ENCODE results near the gene BCL11A.

The BCL11A gene

DNA sequence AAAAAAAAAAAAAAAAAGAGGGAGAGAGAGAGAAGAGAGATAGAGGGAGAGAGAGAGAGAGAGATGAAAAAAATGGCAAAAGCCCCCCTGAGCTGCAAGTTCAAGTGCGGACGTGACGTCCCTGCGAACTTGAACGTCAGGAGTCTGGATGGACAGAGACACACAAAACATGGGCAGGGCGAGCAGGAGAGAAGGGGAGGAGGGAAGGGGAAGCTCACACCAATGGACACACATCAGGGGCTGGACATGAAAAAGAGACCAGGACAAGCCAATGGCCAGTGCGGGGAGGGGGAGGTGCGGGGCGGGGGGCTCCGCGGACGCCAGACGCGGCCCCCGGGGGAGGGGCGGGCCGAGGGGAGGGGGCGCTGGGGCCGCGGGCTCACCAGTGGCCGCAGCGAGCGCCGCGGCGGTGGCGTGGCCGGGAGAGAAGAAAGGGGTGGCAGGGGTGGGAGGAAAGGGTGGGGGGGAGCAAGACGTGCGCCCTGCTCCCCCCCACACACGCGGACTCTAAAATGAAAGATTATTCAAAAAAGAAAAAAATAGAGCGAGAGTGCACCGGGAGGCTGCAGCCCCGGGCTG is at the start of gene BCL11A:
BCL11A (minus strand) TSS at position 160 of the 579 bp plus-strand sequence. CDS start 384 bp downstream, outside the sequence.
- no peak for DNase-seq

DNA sequence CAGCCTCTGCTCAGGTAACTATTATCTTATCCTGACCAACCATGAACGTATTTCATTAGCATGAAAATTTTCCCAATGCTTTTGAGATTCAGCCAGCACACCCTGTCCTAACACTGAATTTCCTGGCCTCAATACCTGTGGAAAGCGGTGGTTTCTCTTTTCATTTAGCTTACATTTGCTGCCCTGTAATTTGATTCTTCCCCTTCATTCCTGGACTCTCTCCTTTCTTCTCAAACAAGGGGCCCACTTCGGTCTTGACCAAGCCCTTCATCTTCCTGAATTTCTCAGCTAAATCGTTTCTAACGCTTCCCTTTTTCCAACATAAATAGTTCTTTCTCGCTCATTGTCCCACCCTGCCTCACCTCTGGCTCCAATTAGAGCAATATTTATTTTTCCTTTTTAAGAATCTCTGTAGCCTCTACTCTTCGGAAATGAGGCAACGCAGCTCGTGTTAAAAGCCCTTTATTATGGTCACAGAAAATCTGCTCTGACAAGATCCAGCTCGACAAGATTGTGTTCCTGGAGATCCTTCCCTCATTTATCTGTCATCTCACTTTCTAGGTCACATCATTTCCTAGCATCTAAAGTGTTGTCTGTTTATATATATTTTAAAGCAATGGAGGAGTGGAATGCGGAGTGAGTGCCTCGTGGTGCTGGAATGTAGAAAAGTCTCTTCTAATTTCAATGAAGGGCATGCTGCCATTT is 49.5 kb upstream of the BCL11A start:
- no peak for DNase-seq

DNA sequence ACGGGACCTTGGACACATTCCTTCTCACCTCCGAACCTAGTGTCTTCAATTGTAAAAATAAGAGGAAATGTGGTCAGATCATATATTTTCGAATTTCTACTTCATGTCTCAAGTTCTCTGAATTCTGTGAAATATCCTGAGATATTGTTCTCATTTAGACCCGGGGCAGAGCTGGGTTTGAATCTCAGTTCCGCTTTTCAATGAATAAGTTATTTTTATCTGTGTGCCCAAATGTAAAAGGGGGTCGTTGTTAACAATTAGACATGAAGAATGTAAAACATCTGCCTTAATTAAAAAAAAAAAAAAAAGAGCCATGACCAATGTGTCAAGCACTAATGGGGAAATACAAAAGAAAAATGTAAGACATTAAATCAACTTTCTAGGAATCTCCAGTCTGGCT is 48.9 kb upstream of the BCL11A start:
- DNase-seq: no peak

- DNase-seq: no peak
Observed at GRCh38 chr2:60598271-60598670, 44.8 kb upstream of the BCL11A start.

DNA sequence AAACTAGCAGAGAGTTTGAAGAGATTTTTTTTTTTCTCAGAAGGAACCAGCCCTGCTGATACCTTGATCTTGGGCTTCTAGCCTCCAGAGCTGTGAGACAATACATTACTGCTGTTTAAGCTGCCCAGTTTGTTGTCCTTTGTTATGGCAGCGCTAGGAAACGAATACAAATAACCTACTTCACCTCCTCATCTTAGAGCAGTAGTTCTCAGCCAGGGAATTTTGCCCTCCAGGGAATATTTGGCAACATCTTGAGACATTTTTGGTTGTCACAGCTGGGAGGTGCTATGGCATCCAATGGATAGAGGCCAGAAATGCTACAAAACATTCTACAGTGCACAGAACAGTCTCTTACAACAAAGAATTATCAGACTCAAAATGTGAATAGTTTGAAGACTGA is 43.9 kb upstream of the BCL11A start:
- no peak for DNase-seq

DNA sequence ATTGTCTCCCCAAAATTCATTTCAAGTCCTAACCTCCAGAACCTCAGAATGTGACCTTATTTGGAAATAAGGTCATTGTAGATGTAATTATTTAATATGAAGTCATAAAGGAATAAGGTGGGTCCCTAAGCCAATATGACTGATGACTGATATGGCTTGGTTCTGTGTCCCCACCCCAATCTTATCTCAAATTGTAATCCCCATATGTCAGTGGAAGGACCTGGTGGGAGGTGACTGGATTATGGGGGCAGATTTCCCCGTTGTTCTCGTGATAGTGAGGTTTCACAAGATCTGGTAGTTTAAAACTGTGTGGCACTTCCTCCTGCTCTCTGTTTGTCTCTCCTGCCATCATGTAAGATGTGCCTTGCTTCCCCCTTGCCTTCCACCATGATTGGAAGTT is 43.0 kb upstream of the BCL11A start:
- DNase-seq: no peak

GRCh38 chr2:60595953-60596352 is 42.5 kb upstream of the BCL11A start:
- DNase-seq: no peak

DNA sequence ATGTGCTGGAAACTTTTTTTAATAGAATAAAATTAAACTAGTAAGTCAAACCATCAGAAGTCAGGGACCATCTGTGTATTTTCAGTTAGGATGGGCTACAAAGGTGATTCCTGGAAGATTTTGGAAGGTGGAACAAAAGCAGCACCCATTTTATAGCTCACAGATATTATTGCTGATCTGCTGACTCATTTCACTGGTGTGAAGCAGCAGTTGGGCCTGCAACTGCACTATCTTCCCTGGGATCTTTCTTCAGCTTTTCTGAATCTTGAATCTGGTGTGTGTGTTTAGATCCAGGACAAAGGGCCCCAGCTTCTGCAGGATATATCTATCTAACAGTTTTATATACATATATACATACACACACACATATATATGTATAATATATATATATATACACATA is 35.6 kb upstream of the BCL11A start:
- DNase-seq: no peak

GRCh38 chr2:60586081-60586480 is 32.6 kb upstream of the BCL11A start:
- DNase-seq: no peak

DNA sequence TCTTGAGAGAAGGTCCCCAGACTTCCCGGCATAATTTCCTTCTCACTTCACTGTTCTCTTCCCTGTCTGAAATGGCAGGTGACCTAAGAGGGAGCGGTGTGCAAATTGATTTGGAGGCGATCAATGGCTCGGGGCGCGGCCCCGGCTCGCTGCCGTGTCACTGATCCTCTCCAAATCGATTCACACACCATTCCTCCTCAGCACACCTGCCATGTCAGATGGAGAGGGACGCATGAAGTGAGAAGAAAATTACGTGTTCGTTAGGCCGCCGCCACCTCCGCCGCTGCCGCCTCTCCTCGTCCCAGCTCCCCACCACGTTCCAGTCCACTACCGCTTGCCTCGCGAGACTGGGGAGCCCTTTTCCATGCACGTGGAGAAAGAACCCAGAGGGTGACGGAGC is 31.8 kb upstream of the BCL11A start:
- no peak for DNase-seq

DNA sequence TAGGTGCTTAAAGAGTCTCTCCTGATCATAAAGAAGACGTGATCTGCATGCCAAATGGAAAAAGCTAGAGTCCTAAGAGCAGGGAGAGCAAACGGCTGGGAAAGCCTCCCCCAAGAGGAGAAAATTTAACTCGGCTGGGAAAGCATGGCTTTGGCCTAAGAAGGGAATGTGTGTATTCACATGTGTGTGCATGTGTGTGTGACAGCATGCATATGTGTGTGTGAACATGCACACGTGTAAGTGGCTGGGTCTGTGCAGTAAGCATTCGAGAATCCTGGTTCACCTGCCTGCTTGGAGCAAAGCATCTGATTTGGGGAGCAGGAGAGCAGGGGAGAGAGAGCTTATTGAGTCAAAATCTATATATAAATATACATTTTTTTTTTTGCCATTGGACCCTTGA is 30.1 kb upstream of the BCL11A start:
- no peak for DNase-seq

DNA sequence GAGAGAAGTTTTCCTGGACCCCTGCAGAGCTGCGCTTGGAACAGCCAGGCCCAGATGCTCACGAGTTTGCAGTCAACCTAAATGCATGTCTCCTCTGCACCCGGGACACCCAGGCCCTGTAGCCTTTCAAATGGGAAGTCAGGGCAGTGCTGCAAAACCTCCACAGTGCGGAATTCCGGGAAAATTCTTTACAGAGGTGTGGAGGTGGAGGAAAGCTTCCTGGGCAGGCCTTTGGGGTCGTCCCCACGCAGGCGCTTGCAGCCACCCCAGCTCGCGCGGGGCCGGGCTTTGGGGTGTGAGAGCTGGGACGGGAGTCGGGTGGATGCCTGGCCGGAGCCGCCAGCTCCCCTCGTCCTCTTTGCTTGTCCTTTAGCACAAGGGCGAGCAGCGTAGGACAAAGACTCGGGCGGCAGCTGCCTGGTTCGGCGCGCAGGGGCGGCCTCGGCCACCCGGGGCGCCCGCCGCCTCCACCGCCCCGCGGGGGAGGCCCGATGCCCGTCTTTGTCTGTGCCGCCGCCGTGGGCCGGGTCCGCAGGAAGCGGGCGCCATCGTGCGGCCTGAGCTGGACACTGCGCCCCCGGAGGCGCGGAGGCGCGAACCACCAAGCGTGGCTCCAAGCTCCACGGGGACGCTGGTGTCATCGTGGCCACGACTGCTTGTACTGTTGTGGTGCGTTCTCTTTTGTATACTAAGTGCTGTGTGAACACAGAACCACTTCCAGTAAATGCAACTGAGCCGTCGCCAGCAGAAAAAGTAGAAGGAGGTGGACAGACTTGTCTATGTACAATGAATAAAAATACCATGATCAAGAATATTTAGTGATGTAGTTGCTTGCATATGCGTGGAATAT is 28.2 kb upstream of the BCL11A start:
- DNase-seq: peak; percentile 82

DNA sequence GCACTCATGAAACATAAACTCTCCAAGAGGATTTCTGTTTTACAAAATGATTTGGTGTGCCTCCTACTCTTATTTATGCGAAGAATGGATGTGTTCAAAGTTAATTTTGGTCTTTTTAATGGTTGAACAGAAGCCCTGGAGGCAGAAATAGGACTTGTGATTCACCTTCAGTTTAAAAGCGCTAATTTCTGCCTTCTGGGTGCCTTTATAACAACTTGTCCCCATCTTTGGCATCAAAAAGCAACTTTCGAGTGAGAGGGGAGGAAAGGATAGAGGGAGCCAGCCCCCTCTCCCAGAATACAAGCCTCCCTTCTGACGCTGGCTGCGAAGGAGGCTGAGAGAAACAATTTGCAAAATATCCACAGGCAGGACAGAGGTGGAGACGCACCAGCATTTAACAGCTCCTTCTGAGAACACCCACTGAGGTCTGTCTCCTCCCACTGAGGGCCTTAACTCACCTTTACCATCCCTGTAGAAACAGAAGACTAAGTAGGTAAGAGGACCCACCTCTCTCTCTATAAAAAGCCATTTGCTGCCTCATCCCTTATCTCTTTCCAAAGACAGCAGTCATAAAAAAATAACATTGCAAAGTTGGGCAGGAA is 24.3 kb upstream of the BCL11A start:
- no peak for DNase-seq

GRCh38 chr2:60573251-60573650 is 19.8 kb upstream of the BCL11A start:
- no peak for DNase-seq

GRCh38 chr2:60570251-60570650 is 16.8 kb upstream of the BCL11A start:
- DNase-seq: no peak

DNA sequence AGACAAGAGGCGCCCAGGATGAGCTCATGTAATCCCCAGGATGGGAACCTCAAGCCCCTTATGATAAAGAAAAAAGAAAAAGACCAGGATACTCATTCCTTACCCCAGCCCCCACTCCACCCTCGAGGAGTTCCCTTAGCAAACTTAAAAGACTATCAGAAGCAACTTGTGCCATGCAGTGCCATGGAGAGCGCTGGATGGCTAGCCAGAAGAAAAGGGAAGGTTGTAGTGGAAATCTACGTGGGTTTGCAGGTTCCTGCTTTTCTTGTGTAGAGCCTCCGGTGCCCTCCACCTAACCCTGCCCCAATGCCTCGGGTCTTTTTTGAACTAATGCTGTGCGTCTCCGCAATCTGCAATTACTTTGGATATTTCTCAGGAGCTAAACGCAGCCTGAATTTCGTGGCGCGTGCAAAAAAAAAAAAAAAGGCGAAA is 16.2 kb upstream of the BCL11A start:
- DNase-seq: no peak

GRCh38 chr2:60567919-60568768 is 14.7 kb upstream of the BCL11A start:
- no peak for DNase-seq

GRCh38 chr2:60567096-60567495 is 13.6 kb upstream of the BCL11A start:
- no peak for DNase-seq

- DNase-seq: no peak
Observed at GRCh38 chr2:60565472-60565871, 12.0 kb upstream of the BCL11A start.

DNA sequence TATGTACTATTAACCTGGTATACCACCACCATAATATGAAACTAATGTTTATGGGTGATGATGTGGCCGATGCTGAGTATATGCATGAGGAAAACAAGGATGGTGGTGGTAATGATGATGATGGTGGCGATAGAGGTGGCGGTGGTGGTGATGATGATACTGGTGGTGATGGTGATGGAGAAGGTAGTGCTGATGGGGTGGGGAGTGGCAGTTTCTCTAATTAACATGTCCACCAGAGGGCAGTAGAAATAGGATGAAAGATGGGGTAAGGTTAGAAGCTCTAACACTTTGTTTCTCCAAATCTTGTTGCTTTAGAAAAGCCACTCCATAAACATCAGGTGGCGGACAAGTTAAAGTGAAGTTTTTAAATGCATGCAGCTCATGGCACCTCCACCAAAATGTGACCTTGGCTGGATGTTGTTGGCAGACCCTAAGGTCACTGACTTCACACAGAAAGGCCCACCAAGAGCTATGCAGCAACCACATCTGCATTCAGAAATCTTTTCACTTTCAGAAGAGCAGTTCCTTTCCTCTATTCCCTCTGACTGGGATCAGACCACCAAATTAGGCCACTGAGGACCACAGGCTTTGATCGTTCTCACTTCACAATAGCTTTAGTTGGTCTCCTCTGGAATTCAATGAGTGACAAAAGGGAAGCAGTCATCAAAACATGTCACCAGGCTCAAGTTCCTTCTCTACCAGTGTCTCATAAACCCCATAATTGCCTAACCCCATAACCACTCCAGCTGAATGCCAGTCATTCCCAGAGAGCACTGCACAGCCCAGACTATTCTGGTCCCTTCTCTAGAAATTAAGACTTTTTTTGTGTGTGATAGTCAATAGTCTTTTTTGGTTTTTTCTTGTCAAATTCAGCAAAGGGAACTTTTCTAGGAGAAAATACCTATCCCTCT is 7.5 kb upstream of the BCL11A start:
- no peak for DNase-seq

DNA sequence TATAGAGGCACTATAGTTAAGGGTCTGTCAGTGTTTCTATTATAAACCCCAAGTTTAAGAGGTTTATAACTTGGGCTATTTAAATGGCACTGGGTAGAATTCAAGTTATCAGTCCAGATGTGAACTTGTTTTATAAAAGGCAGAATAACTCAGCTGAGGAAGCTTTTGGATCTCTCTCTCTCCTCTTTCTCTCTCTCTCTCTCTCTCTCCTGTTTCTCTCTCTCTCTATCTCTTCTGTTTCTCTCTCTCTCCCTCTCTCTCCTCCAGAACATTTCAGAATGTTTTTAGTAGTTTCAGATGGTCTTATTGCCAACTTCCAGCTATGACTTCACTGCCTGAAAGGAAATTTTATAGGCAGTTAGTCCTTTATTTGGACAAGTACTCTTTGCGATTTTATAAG is 6.4 kb upstream of the BCL11A start:
- DNase-seq: no peak
